CD4-positive, alpha-beta T cell treated with Interleukin-1 beta for 1 hour (primary cell): Measurements from ENCODE around the gene TUBGCP6.

Experiments
- DNase-seq, 2 donors: peaks; one replicate each; pipeline ENCODE4 v3.0.0-alpha.2; 2020 to 2022

Gene TUBGCP6

DNA sequence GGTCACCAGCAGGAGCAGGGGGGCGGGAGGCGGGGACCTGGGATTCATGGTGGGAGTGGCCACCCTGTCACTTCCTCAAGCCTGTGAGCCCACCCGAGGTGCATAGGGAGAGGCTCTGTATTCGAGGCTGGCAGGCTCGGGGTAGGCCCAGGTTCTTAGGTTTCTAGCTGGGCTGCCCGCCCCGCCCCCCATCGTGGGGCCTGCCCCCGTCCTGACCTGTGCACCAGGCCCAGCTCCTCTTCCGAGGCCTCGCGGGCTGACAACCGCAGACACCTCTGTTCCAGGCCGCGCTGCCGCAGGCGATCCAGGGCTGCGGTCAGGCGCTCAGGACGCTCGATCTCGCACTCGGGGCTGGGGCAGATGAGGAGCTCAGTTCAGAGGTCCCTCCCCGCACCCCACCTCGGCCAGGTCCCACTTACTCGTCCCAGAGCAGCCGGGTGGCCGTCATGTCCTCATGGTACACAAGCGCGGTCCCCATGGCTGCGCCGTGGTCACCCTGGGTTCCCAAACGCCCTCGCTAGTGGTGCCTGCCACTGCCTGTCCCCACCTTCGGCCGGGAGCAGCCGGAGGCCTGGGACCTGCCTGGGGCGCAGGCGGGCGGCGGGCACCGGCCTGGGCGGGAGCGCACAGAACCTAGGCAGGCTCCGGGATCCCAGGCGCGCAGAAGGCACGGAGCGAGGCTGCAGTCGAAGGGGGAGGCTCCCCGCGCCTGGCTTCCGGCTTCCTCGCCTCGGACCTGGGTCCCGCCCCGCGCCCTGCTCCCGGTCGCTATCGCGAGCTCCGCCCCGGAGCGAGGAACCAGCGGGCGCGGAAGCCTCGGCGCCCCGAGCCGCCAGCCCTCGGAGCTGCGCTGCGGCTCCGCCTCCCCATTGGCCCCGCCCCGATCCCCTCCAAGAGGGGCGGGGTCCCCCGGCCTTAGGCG is 6.0 kb upstream of the TUBGCP6 start, which contains the start of gene HDAC10:
HDAC10 (minus strand) TSS at position 711 of the 922 bp plus-strand sequence; CDS start at position 478, 233 bp downstream.
- peak; percentile 84 to 85 for DNase-seq

- no peak for DNase-seq
These were observed 5.4 kb upstream of the TUBGCP6 start for GRCh38 chr22:50250249-50250554.

DNA sequence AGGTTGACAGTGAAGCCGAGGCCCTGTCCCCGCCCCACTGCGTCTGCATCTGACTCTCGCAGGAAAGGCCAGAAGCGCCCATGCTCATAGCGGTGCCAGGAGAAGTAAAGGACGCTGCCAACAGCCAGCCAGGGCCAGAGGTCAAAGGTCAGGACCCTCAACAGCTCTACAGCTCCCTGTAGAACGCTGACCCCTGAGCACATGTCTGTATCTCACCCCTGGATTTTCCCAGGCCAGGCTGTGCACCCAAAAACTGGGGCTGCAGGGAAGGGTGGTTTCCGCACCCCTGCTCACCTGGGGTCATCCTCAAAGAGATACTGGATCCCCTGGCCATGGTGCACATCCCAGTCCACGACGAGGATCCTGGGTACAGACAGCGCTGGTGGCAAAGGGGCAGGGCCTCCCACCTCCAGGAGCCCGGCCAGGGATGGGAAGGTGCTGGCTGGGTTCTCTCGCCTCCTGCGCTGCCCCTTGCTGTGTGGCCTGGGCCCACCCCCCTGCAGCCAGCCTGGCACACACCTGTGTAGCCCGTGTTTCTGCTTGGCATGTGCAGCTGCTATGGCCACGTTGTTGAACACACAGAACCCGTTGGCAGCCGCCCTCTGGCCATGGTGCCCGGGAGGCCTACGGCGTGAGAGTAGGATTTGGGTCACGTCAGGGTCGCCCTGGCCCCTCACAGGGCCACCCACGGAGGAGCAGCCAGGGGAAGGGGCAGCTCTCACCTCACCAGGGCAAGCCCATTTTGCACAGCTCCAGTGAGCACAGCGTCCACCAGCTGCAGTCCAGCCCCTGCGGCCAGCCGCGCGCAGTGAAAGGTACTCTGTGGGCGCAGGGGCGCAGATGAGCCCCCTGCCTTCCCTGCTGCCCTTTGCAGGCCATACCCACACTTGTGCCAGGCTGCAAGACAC is 4.8 kb upstream of the TUBGCP6 start:
- no peak for DNase-seq

GRCh38 chr22:50248196-50249081 is 3.6 kb upstream of the TUBGCP6 start:
- no peak for DNase-seq

DNA sequence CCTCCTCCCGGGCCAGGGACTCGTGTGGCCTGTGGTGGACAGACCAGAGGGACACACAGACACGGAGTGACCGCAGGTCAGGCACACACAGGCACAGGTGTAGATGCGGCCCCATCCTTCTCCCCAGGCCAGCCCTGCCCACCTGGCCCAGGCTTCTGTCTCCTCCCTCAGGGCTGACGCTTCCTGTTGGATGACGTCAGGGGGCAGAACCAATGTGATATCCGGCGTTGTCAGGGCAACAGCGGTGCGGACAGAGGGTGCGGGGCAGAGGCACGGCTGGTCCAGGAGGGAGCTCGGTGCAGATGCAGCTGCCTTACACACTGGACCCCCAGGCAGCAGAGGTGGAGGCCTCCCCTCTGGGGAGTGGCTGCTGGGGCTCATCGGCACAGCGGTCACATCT is 2.9 kb upstream of the TUBGCP6 start:
- peak; percentile 78 to 81 for DNase-seq

GRCh38 chr22:50246242-50247175 is 1.7 kb upstream of the TUBGCP6 start:
- DNase-seq, result no peak

DNA sequence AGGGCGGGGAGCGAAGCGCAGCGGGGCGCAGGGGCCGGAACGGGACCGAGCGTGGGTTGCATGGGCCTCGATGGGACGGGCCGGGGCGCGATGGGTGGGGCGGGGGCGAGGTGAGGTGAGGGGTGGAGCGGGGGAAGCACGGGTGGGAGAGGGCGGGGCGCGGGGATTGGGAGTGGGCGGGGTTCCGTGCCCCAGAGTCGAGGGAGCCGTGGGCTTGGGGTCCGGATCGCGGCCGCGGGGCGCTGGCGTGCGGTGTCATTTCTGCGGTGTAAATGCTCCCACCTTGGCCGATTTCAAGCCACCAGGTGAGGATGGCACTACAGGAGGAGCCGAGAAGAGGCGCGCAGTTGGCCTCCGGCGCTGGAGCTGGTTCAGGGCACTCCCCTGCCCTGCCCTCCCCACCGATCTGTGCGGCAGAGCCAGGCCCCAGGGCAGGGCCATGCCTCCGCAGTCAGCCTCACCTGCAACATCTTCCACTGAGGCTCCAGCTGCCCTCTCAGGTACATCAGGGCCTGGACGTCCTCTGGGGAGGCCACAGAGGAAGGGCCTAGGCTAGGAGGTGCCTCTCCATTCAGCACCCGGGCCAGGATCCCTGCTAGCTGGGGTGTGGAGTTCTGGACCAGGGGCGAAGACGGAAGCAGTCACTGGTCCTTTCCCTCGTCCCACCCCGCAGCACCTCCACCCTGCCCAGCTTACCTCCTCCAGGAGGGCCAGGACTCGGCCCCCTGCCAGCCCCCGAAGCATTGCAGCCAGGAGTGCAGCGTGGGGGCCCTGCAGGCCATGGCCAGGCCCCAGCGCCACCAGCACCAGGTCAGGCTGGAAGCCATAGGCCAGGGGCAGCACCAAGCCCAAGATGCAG is 620 bp upstream of the TUBGCP6 start:
- DNase-seq, result no peak

- DNase-seq, result no peak
These were observed 971 bp downstream of the TUBGCP6 start for GRCh38 chr22:50243685-50244419.

- no peak for DNase-seq
These were observed 2.3 kb downstream of the TUBGCP6 start for GRCh38 chr22:50242406-50242949.

GRCh38 chr22:50238755-50239154 is 6.1 kb downstream of the TUBGCP6 start:
- no peak for DNase-seq

- DNase-seq, result no peak
These were observed 8.0 kb downstream of the TUBGCP6 start for GRCh38 chr22:50236731-50237409.

GRCh38 chr22:50233223-50233622 is 11.6 kb downstream of the TUBGCP6 start:
- DNase-seq, result no peak

DNA sequence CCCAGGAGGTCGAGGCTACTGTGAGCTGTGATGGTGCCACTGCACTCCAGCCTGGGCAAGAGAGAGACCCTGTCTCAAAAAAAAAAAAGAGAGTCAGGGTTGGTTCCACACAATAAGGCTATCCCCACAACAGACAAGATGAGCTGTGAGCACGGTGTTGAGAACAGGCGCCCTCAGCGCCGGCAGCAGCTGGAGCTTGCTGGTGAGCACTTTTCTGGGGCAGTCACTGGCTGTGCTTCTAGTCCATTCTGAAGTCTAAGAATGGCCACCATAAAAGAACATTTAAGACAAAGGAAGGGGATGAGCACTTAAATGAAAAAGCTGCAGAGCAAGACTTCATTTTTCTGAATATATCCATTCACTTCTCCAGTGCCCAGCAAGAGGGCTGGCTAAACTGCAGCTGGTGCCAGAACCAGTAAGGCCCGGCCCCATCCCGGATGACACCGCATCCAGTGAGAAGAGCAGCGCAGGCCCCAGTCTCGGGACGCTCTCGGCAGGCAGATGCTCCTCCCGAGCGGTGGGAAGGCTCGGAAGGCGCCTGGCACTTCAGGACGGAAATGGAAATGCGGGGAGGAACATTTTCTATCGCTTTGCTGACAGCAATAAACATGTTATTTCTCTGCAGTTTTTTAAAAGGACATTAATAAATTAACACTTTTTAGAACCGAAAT is 12.2 kb downstream of the TUBGCP6 start:
- no peak for DNase-seq

DNA sequence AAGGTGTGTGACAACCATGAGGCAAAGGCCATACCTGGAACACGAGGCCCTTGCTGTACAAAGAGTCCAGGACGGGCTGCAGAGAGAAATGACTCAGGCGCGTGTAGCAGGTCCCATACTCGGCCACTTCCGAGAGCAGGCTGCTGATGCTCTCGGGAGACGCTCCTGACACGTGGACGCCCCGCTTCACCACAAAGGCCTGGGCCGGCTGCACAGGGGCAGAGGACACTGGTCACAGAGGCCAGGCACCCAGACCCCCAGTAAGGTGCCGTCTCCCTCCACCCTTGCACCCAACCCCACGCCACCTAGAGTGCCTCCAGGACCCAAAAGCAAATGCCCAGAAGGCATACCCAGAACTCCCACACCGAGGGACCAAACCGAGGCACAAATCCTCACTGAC is 15.5 kb downstream of the TUBGCP6 start:
- DNase-seq, result no peak

DNA sequence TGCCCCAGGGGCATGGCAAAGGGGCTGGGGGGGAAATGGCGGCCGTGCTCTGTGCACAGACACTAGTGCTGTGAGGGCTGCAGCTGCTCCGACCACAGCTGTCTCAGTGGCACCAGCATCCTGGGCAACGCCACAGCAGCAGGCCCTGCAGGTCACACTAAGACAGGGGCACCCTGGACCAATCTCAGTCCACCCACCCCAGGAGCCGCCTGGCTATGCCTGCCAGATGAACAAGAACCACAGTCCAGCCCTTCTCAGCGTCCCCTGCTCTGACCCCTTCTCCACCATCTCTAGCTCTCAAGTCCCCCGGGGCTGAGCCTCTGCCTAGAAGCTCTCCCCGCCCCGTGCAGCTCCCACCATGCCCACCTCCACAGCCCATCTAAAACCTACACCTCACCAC is 16.5 kb downstream of the TUBGCP6 start:
- no peak for DNase-seq

DNA sequence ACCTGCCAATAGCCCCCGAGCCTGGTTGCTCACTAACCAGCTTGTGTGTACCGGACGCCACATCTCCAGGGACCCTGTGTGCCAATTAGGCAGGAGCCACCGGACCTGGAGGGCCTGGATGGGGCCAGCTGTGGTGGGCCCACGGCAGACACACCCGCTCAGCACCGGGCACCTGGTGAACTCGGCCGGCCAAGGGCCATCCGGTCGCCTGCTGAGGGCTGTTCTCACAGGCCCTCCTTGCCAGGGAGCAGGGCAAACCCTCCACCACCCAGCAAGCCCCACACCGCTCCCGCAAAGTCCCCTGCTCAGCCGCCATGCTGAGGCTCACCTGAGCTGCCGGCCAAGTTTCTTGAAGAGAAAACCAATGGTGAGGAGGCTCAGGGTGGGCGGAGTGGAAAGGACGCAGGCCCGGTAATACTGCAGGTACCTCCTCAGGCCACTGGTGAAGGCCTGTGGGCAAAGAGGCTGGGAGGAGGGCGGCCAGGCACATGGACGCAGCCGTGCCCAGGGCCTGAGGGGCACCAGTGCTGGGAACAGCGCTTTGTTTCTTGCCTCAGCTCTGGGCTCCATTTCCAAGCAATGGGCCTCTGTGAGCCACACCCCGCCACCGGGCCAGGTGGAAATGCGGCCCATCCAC is 17.1 kb downstream of the TUBGCP6 start:
- no peak for DNase-seq

- DNase-seq, result no peak
These were observed 18.0 kb downstream of the TUBGCP6 start for GRCh38 chr22:50226875-50227165.
